Ectodermal cell (in vitro differentiated cells): ENCODE data around the gene ENHO. TPM values are rescaled to one million over a fixed set of nuclear protein-coding genes. Genes with fewer than 3 reads are reported as not detected.

Experiments used
- H3K27ac ChIP-seq: 2 replicates; pipeline ENCODE4 v1.7.0; 2013; ENCODE audit warnings: mild to moderate bottlenecking, low read depth, low read length; ENCODE audit not compliant: insufficient read depth, poor library complexity, severe bottlenecking
- H3K27me3 ChIP-seq: 2 replicates; pipeline ENCODE4 v1.7.0; 2013; ENCODE audit warnings: mild to moderate bottlenecking, low read length; ENCODE audit not compliant: insufficient read depth, control insufficient read depth, poor library complexity, severe bottlenecking
- H3K36me3 ChIP-seq: one replicate; pipeline ENCODE4 v1.7.0; 2013; ENCODE audit warnings: low read length; ENCODE audit not compliant: control insufficient read depth, insufficient read depth
- H3K4me1 ChIP-seq: one replicate; pipeline ENCODE4 v1.7.0; 2013; ENCODE audit warnings: low read length; ENCODE audit not compliant: control insufficient read depth, insufficient read depth
- H3K4me3 ChIP-seq: 2 replicates; pipeline ENCODE4 v1.7.0; 2013; ENCODE audit warnings: low read depth, low read length, control low read depth; ENCODE audit not compliant: insufficient read depth
- H3K9me3 ChIP-seq: 2 replicates; pipeline ENCODE4 v1.7.0; 2013; ENCODE audit warnings: mild to moderate bottlenecking, low read length, moderate library complexity; ENCODE audit not compliant: control insufficient read depth
- WGBS, 2 experiments: methylation state at CpG; one replicate each; pipeline ENCODE4 v1.1.7; 2013; ENCODE audit warnings: missing lambda C conversion rate in 2 of 2; 5-methylcytosine and 5-hydroxymethylcytosine counted together
- polyA plus RNA-seq, 4 experiments: library from polyadenylated mRNA; stranded (reverse); fragments of 50-300 nt; gene quantifications; one replicate each; pipeline ENCODE4 v1.2.3, GENCODE V29; 2013

Gene ENHO
- 20.0 TPM for polyA plus RNA-seq (2013, experiment 1 of 4)
- polyA plus RNA-seq (2013, experiment 2 of 4): 17.2 TPM
- 18.7 TPM for polyA plus RNA-seq (2013, experiment 3 of 4)
- polyA plus RNA-seq (2013, experiment 4 of 4): 20.1 TPM

DNA sequence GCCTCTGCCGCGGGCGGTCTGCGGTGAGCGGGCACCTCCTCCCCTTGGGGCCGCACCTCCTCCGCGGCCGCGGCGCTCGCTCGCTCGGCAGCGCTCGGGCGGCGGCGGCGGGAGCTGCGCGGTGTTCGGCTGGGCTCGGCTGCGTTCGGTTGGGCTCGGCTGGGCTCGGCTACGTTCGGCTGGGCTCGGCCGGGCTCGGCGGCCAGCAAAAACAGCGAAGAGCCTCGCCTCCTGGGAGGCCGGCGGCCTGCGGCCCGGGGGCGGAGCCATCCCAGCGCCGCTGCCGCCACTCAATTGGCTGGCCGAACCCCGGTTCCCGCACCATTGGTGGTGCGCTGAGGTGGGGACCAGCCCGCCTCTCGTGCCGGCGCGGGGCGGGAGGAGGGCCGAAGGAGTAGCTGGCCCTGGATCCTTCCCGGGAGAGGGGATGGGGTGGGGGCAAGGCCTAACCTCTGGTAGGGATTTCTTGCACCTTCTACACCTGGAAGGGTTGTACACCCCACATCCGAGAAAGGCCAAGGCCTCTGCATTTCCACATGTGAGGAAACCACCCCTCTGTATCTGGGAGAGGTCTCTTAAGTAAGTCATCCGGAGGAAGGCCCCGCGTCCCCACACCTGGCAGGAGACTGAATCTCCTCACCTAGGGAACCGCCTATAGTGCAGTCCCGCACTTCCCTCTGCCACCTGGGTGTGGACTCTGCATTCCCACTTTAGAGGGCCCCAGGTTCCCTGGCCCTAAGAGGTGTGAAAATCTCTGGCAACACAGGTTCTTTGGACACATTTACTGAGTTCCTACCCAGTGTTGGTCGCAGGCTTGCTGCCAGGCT lies at the start of gene ENHO:
ENHO (minus strand) TSS at position 20 of the 827 bp plus-strand sequence. CDS start 1,295 bp downstream, outside the sequence.
- H3K9me3 ChIP-seq: no peaks in the 10 kb centered on the region
- H3K36me3 ChIP-seq: no peaks in the 10 kb centered on the region
- no peak within 1 kb of the TSS for H3K27ac ChIP-seq
- WGBS, 2 experiments: 5% methylated on average over 63 of the region's 63 CpGs
- H3K4me1 ChIP-seq: no peaks in the 10 kb centered on the region
- peaks cover 13% of the 10 kb centered on the region for H3K27me3 ChIP-seq
- H3K4me3 ChIP-seq: peak within 1 kb of the TSS; percentile 67

DNA sequence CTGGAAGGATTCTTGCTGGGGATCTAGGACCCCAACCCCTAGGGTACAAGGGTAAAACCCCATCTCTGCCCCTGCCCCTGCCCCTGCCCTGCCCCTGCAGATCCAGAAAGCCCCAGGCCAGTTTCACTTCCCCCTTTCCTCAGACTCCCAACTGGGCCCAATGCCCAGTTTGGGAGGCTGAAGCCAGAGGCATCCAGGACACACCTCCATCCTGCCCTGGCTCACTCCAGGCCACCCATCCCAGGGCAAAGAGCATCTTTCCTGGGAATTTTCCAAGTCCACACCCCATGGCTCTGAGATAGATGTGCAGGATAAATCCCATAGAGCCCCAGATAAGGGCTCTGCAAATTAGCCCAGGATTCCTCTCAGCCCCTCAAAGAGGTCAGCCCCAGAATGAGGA lies 49.3 kb upstream of the ENHO start:
- Histone ChIP-seq H3K4me3 (no peak overlapping the region), H3K36me3 (no peaks in the 10 kb centered on the region), H3K9me3 (no peaks in the 10 kb centered on the region), H3K4me1 (peaks cover 73% of the 10 kb centered on the region), H3K27me3 (no peaks in the 10 kb centered on the region), H3K27ac (no peak overlapping the region)

DNA sequence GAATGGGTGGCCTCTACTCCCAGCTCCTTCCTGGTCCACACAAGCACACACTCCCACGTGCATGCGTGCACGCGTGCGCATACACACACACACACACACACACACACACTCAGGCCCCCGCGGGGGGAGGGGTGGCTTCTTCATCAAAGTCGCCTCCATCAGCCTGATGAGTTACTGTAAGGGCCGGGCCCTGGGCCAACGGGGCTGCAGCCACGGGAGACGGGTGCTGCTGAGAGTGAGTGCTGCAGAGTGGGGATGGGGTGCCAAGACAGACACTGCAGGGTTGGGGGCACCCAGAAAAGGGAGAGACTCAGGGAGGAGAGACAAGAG lies 48.7 kb upstream of the ENHO start:
- Histone ChIP-seq H3K36me3 (no peaks in the 10 kb centered on the region), H3K9me3 (no peaks in the 10 kb centered on the region), H3K4me1 (peaks cover 73% of the 10 kb centered on the region), H3K27me3 (no peaks in the 10 kb centered on the region), H3K4me3 (no peak overlapping the region), H3K27ac (no peak overlapping the region)
- WGBS, 2 experiments: 89% methylated on average over 12 of the region's 12 CpGs

DNA sequence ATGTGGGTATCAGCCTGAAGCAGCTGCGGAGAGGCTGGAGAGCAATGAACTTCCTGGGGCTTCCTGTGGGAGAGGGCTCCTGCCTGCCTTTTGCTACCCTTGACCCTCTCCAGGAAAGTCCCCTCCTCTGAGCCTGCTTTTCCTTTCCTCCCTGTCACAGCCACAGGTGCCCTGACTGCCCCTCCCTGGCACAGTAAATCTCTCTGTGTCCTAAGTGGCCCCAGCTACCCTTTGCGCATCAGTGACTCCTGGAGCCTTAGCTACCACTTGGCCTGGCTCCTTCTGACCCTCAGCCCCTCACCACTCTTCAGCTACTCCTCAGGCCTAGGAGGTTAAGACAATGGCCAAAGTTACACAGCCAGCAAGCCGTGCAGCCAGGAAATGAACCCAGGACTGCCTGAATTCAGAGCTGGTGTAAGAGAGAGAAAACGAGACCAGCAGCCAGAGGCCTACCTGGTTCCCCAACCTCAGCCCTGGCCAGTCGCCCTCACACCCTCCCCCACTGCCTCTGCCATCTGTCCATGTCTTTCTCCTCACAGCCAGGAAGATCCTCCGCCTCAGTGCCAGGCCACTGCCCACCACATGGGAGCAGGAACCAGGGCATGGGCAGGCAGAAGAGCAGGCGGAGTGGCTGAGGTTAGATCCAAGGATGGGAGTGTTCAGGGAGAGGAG lies 48.2 kb upstream of the ENHO start:
- no peak overlapping the region for H3K27ac ChIP-seq
- H3K27me3 ChIP-seq: no peaks in the 10 kb centered on the region
- H3K9me3 ChIP-seq: no peaks in the 10 kb centered on the region
- 85 to 87% methylated on average over 7 of the region's 7 CpGs for WGBS, 2 experiments
- H3K4me1 ChIP-seq: peaks cover 73% of the 10 kb centered on the region
- no peaks in the 10 kb centered on the region for H3K36me3 ChIP-seq
- no peak overlapping the region for H3K4me3 ChIP-seq

DNA sequence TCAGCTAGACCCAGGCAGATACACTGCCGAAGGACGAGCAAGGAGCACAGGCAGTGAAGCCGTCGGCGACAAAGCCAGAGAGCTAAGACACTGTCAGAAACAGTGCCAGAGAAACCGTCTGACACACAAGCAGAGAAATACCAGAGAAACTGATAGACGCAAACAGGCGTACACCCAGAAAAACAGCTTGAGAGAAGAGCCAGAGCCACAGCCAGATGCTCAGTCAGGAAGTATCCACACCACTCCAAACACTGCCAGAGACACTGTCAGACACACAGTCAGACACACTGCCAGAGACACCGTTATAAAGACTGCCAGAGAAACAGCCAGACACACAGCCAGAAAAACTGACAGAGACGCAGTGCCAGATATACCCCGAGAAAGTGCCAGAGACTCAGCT lies 47.6 kb upstream of the ENHO start:
- no peaks in the 10 kb centered on the region for H3K27me3 ChIP-seq
- no peaks in the 10 kb centered on the region for H3K9me3 ChIP-seq
- WGBS, 2 experiments: 89 to 91% methylated on average over 11 of the region's 11 CpGs
- H3K36me3 ChIP-seq: no peaks in the 10 kb centered on the region
- H3K27ac ChIP-seq: no peak overlapping the region
- peaks cover 74% of the 10 kb centered on the region for H3K4me1 ChIP-seq
- H3K4me3 ChIP-seq: no peak overlapping the region

DNA sequence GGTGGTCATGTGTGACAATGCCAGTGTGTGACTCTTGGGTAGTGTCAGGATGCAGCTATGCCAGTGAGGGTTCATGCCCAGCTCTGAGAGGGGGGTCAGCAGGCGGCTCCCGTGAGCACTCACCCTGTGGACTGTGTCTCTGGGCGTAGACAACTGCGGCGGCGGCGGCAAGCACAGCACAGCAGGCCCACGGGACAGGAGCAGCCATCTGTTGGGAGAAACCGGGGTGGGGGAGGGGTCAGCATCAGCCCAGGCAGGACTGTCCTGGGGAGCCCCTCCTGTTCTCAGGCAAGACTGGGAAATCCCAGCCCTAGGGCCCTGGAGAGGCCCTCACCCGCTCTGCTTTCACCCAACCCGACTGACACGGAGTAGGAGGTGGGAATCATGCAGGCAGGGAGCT lies 46.0 kb upstream of the ENHO start:
- Histone ChIP-seq H3K36me3 (peaks cover 9% of the 10 kb centered on the region), H3K4me1 (peaks cover 58% of the 10 kb centered on the region), H3K27ac (no peak overlapping the region)

DNA sequence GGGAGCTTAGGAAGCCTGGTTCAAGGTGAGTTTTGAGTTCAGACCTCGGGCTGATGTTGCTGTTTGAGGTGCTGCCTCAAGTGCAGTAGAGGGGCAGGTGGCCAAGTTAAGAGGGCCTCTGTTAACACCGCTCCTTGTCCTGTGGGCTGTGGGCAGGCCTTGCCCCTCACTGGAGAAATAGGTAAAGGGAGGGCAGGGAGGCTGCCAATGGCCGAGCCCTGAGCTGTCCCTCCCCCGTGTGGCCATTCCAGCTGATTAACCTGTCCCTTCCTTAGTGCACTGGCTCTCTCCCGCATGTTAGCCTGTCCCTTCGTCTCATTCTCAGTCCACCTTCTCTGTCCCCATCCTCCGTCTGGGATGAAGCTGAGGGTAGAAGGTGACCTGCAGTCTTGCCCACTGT lies 45.3 kb upstream of the ENHO start:
- no peak overlapping the region for H3K27ac ChIP-seq
- H3K27me3 ChIP-seq: no peaks in the 10 kb centered on the region
- 83% methylated on average over 7 of the region's 7 CpGs for WGBS, 2 experiments
- H3K36me3 ChIP-seq: peaks cover 11% of the 10 kb centered on the region
- no peaks in the 10 kb centered on the region for H3K9me3 ChIP-seq
- H3K4me1 ChIP-seq: peaks cover 52% of the 10 kb centered on the region
- no peak overlapping the region for H3K4me3 ChIP-seq

More for the DNA sequence above, 46.0 kb upstream of the ENHO start:
- H3K4me3 ChIP-seq: no peak overlapping the region
- WGBS, 2 experiments: 61% methylated on average over 12 of the region's 12 CpGs
- no peaks in the 10 kb centered on the region for H3K9me3 ChIP-seq
- no peaks in the 10 kb centered on the region for H3K27me3 ChIP-seq

DNA sequence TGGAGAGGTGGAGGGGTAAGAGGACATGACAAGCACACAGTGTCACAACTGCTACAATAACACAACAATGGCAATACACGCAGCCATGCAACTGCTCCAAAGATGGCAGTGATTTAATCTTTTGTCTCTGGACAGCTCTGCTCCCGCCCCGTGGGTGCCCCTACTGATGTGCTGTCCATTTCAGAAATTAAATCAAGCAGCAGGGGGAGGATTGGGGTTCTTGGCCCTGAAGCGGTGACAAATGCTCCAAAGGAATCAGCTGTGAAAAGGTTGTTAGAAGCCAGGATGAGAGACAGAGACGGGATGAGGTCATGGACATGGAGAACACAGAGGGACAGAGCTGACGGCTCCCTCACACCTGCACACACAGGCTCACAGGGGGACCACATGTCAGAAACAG lies 44.2 kb upstream of the ENHO start:
- 90 to 93% methylated on average over 6 of the region's 6 CpGs for WGBS, 2 experiments
- no peak overlapping the region for H3K27ac ChIP-seq
- H3K4me1 ChIP-seq: peaks cover 49% of the 10 kb centered on the region

DNA sequence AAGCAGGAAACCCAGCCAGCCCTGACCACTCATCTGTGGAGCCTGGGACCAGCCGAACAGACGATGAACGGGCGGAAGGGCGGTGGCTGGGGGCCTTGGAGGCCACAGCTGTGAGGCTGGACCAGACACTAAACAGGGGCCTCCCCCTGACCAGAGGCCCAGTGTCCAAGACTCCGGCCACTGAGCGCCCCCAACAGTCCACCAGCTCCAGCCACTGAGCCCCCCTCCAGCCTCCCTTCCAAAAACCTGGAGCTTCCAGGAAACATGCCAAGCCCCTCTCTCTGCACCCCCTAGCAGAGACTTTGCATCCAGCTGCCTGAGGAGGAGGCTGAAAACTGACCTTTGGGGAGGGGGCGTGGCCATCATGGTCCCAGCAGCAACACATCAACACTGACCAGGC lies 43.5 kb upstream of the ENHO start:
- 84 to 85% methylated on average over 8 of the region's 8 CpGs for WGBS, 2 experiments
- no peak overlapping the region for H3K4me3 ChIP-seq
- no peaks in the 10 kb centered on the region for H3K9me3 ChIP-seq
- H3K27me3 ChIP-seq: no peaks in the 10 kb centered on the region
- no peak overlapping the region for H3K27ac ChIP-seq
- H3K4me1 ChIP-seq: peaks cover 56% of the 10 kb centered on the region
- peaks cover 27% of the 10 kb centered on the region for H3K36me3 ChIP-seq

More for the DNA sequence above, 44.2 kb upstream of the ENHO start:
- H3K9me3 ChIP-seq: no peaks in the 10 kb centered on the region
- peaks cover 22% of the 10 kb centered on the region for H3K36me3 ChIP-seq
- H3K27me3 ChIP-seq: no peaks in the 10 kb centered on the region
- H3K4me3 ChIP-seq: no peak overlapping the region

DNA sequence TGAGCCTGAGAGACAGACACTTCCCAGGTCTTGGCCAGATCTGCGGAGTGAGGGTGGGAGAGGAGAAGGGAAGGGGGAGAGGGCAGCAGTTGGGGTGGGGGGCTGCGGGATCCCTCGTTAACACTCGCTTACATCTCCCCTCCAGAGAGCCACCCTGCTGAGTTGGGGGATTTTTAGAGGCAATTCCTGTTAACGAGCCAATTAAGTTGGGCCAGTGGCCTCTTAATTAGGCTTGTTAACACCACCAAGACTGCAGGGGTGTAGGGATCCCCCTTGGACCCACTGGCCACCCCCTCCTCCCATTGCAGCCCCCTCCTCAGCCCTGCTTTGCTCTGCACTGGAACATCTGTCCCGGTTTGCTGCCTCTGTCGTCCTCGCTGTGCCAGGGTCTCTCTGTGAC lies 43.1 kb upstream of the ENHO start:
- H3K36me3 ChIP-seq: peaks cover 27% of the 10 kb centered on the region
- H3K9me3 ChIP-seq: no peaks in the 10 kb centered on the region
- no peak overlapping the region for H3K27ac ChIP-seq
- 57 to 63% methylated on average over 8 of the region's 8 CpGs for WGBS, 2 experiments
- H3K4me1 ChIP-seq: peaks cover 57% of the 10 kb centered on the region
- no peak overlapping the region for H3K4me3 ChIP-seq
- no peaks in the 10 kb centered on the region for H3K27me3 ChIP-seq
